A549 (cell line): ENCODE results near the gene MAGEA1.

Source experiments
- CEBPB ChIP-seq, 2 experiments: fragments of >200 bp in 1 of 2; sonication (Bioruptor Twin) in 1 of 2; formaldehyde crosslinking in 1 of 2; IDR thresholded peaks; 2 replicates each; pipeline ENCODE4 v1.6.1; 2012 to 2016
- CTCF ChIP-seq: fragments of >200 bp; sonication (Bioruptor Twin); formaldehyde crosslinking; IDR thresholded peaks from 3 replicates; pipeline ENCODE4 v1.5.1; 2016
- ESRRA ChIP-seq: fragments of 150-350 bp; IDR thresholded peaks from 2 replicates; pipeline ENCODE4 v1.6.1; 2014; ENCODE audit warnings: mild to moderate bottlenecking, low read length, borderline replicate concordance

GRCh38 chrX:153164733-153165132 lies 14.4 kb upstream of the MAGEA1 start:
- TF ChIP-seq ESRRA (no peak), CEBPB (IDR thresholded peaks at IDR 0.05) (no peak), CTCF (no peak)
